Measurements from ENCODE around the gene LIX1L. TPM values are rescaled to one million over a fixed set of nuclear protein-coding genes. Genes with fewer than 3 reads are reported as not detected.

LIX1L gene
- total and polyA plus RNA-seq, 2 of the 4 experiments (the other 2 are of a cell fraction) = 14.7 to 28.8 TPM

- Histone ChIP-seq H3K36me3 (ENCODE audit: control insufficient read depth, insufficient read depth, low read length) (no peaks in the 10 kb centered on the region), H3K9ac (ENCODE audit: low read depth, low read length) (no peak overlapping the region), H2BK120ac (ENCODE audit: low read depth, low read length) (no peak overlapping the region), H3K56ac (ENCODE audit: extremely low read depth, insufficient read depth, low read length) (no peak overlapping the region), H3K4ac (ENCODE audit: low read depth, low read length) (no peak overlapping the region), H2AFZ (replicated peaks; ENCODE audit: low read length, poor library complexity) (no peak overlapping the region), H3K14ac (replicated peaks; ENCODE audit: low read depth, low read length) (no peak overlapping the region), H3K18ac (ENCODE audit: low read depth, low read length) (no peak overlapping the region), H4K8ac (ENCODE audit: low read depth in 2 of 2, low read length in 2 of 2) (no peak overlapping the region), H2BK15ac (ENCODE audit: low read depth, low read length) (no peak overlapping the region), H2AK5ac (ENCODE audit: low read depth, low read length) (no peak overlapping the region), H2AK9ac (replicated peaks; ENCODE audit: low read depth, low read length, poor library complexity) (no peak overlapping the region), H4K5ac (ENCODE audit: low read depth, low read length) (no peak overlapping the region), H3K79me1 (ENCODE audit: low read depth in 1 of 2, low read length in 2 of 2) (peaks cover 21 to 65% of the 10 kb centered on the region in 2 experiments), H3K4me2 (ENCODE audit: low read depth, low read length) (no peak overlapping the region), H3K4me1 (ENCODE audit: control insufficient read depth, insufficient read depth, low read length) (peaks cover 27% of the 10 kb centered on the region), H3K9me1 (ENCODE audit: insufficient read depth, low read length) (peaks cover 22% of the 10 kb centered on the region), H2BK20ac (ENCODE audit: low read depth, low read length) (no peak overlapping the region), H3K9me3 (ENCODE audit: control insufficient read depth, insufficient read depth, low read length) (no peaks in the 10 kb centered on the region), H3K27ac (ENCODE audit: insufficient read depth, low read length) (no peak overlapping the region), H3K4me3 (ENCODE audit: insufficient read depth, low read depth, low read length) (no peak overlapping the region), H4K20me1 (ENCODE audit: insufficient read depth, low read length) (peaks cover 15% of the 10 kb centered on the region; the same call in 1 of the 2 replicates), H2BK5ac (ENCODE audit: low read depth, low read length, poor library complexity, severe bottlenecking) (no peak overlapping the region), H4K91ac (ENCODE audit: insufficient read depth, low read depth, low read length) (no peak overlapping the region), H3K27me3 (ENCODE audit: control insufficient read depth, insufficient read depth, low read length) (no peaks in the 10 kb centered on the region), H3K23ac (ENCODE audit: low read depth, low read length) (no peak overlapping the region)
- CTCF ChIA-PET = interaction anchor here (1.2 kb wide), 1 partner anchor 67 kb away, joined by 4 read pairs; no protein-coding TSS in a partner anchor
- DNase-seq (no peak), ATAC-seq (ENCODE audit: low read depth) (no peak)
- TF ChIP-seq BHLHE40 (IDR thresholded peaks at IDR 0.05; ENCODE audit: low read depth, low read length) (no peak), MXI1 (IDR thresholded peaks at IDR 0.05; ENCODE audit: borderline replicate concordance, low read depth, low read length) (no peak), CEBPB (IDR thresholded peaks at IDR 0.05; ENCODE audit: low read depth, low read length) (no peak), FOS (IDR thresholded peaks at IDR 0.05; ENCODE audit: low read depth, low read length) (no peak), RAD21 (IDR thresholded peaks at IDR 0.05; ENCODE audit: low read length) (no peak), MAZ (IDR thresholded peaks at IDR 0.05; ENCODE audit: borderline replicate concordance, low read depth, low read length) (no peak), CTCF (conservative IDR thresholded peaks at IDR 0.05; ENCODE audit: low read depth, low read length) (no peak), NFE2L2 (IDR thresholded peaks at IDR 0.05; ENCODE audit: low read depth, low read length) (no peak), MAFK (IDR thresholded peaks at IDR 0.05; ENCODE audit: low read depth, low read length) (no peak), RFX5 (IDR thresholded peaks at IDR 0.05; ENCODE audit: low read depth, low read length) (no peak), CHD1 (IDR thresholded peaks at IDR 0.05; ENCODE audit: low read depth, low read length) (no peak), USF2 (IDR thresholded peaks at IDR 0.05; ENCODE audit: low read depth, low read length) (no peak), RCOR1 (IDR thresholded peaks at IDR 0.05; ENCODE audit: insufficient replicate concordance, low read length) (no peak), SMC3 (IDR thresholded peaks at IDR 0.05; ENCODE audit: low read depth, low read length) (no peak), POLR2A (IDR thresholded peaks at IDR 0.05; ENCODE audit: low read depth, low read length) (no peak), ELK1 (IDR thresholded peaks at IDR 0.05; ENCODE audit: borderline replicate concordance, low read depth, low read length) (no peak)
- intact Hi-C loops (cut with micrococcal nuclease) (loop anchor here (5.0 to 10.0 kb wide), 2 partner anchors 64 to 101 kb away; partner anchors contain the start of gene PIAS3), dilution Hi-C loops (cut with HindIII; ENCODE audit: low sequenced_read_pairs, unreplicated experiment) (no loop called here), in situ Hi-C loops (cut with MboI; ENCODE audit: low sequenced_read_pairs) (no loop called here)
- POLR2A ChIA-PET (ENCODE audit: unreplicated experiment) = no interaction called here
- no TSS peak for BruUV-seq (replicated peaks)
These were observed 917 bp upstream of the LIX1L start for GRCh38 chr1:145958734-145959133.

Measured in IMR-90 (cell line).